Duodenal mucosa (tissue), 2 donors: ENCODE measurements around the gene SCAMP3.
A peak's percentile ranks its signal among the peaks of the same experiment; 100 is the strongest.

Experiments used
- H3K27ac ChIP-seq: one replicate; pipeline ENCODE4 v1.7.0; 2013; ENCODE audit warnings: low read depth, low read length
- H3K27me3 ChIP-seq, 2 donors: one replicate each; pipeline ENCODE4 v1.7.0; 2013; ENCODE audit warnings: low read length in 2 of 2, control low read depth in 1 of 2; ENCODE audit not compliant: insufficient read depth in 2 of 2, control insufficient read depth in 1 of 2
- H3K36me3 ChIP-seq, 2 donors: one replicate each; pipeline ENCODE4 v1.7.0; 2013; ENCODE audit warnings: low read length in 2 of 2, control low read depth in 1 of 2; ENCODE audit not compliant: insufficient read depth in 2 of 2, control insufficient read depth in 1 of 2
- H3K4me1 ChIP-seq, 2 donors: one replicate each; pipeline ENCODE4 v1.7.0; 2013; ENCODE audit warnings: low read length in 2 of 2, control low read depth in 1 of 2; ENCODE audit not compliant: insufficient read depth in 2 of 2, control insufficient read depth in 1 of 2
- H3K4me3 ChIP-seq, 2 donors: one replicate each; pipeline ENCODE4 v1.7.0; 2013; ENCODE audit warnings: low read length in 2 of 2, low read depth in 1 of 2
- H3K9ac ChIP-seq, 2 donors: one replicate each; pipeline ENCODE4 v1.7.0; 2013; ENCODE audit warnings: low read length in 2 of 2, low read depth in 1 of 2
- H3K9me3 ChIP-seq, 2 donors: one replicate each; pipeline ENCODE4 v1.7.0; 2013; ENCODE audit warnings: low read length in 2 of 2, control low read depth in 1 of 2; ENCODE audit not compliant: control insufficient read depth in 1 of 2

SCAMP3 gene

GRCh38 chr1:155206891-155207805 lies 55.0 kb downstream of the SCAMP3 start:
- Histone ChIP-seq H3K4me3 (peak overlapping the region; percentile 14 to 38), H3K4me1 (peaks cover 21 to 26% of the 10 kb centered on the region in 2 donors), H3K9ac (peak overlapping the region; percentile 44 to 45), H3K36me3 (peaks cover 0 to 4% of the 10 kb centered on the region in 2 donors), H3K27ac (peak overlapping the region; percentile 52), H3K9me3 (no peaks in the 10 kb centered on the region), H3K27me3 (no peaks in the 10 kb centered on the region)
